ENCODE results near the gene ZAP70.

ZAP70 gene

DNA sequence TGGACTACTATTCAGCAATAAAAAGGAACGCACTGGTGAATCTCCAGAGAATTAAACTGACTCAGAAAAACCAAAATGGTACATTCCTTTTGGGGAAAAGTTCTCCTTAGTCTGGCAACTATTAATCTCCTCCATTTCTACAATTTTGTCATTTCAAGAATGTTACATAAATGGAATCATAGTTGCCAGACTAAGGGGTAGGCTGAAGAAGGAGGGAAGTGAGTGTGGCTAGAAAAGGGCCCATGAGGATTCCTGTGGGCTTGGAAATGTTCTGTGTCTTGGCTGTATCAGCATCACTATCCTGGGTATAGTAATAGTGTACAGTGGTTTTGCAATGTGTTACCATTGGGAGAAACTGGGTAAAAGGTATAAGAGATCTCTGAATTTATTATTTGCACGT is 72.4 kb downstream of the ZAP70 start:
- TF ChIP-seq EZH2phosphoT487 (conservative IDR thresholded peaks at IDR 0.05; ENCODE audit: low read length) (no peak), CTCF (IDR thresholded peaks at IDR 0.05; ENCODE audit: insufficient read depth, low read length, poor library complexity, severe bottlenecking) (no peak)

GRCh38 chr2:97788986-97789644 is 75.7 kb downstream of the ZAP70 start:
- Histone ChIP-seq H4K20me1 (ENCODE audit: low read depth, low read length) (no peaks in the 10 kb centered on the region), H3F3A (ENCODE audit: insufficient read depth) (no peaks in the 10 kb centered on the region), H3K9me3 (ENCODE audit: insufficient read depth, low read length) (no peaks in the 10 kb centered on the region), H3K9me2 (replicated peaks; ENCODE audit: insufficient read depth, low read length) (no peaks in the 10 kb centered on the region), H3K4me3 (ENCODE audit: insufficient read depth, low read length, poor library complexity, severe bottlenecking) (no peak overlapping the region), H2AFZ (ENCODE audit: low read depth, low read length, severe bottlenecking) (no peak overlapping the region), H3K4me2 (ENCODE audit: low read depth, low read length, poor library complexity, severe bottlenecking) (no peak overlapping the region), H3K79me2 (ENCODE audit: insufficient read depth, low read length) (no peaks in the 10 kb centered on the region), H3K27me3 (ENCODE audit: low read length) (no peaks in the 10 kb centered on the region), H3K36me3 (ENCODE audit: low read length) (no peaks in the 10 kb centered on the region), H3K9ac (ENCODE audit: low read length) (no peak overlapping the region), H3K27ac (ENCODE audit: low read depth, low read length) (no peak overlapping the region)
- no peak for TF ChIP-seq CTCF (IDR thresholded peaks at IDR 0.05; ENCODE audit: insufficient read depth, low read length, poor library complexity, severe bottlenecking)
- TF ChIP-seq EZH2phosphoT487 (conservative IDR thresholded peaks at IDR 0.05; ENCODE audit: low read length) = no peak

More for the DNA sequence above, 72.4 kb downstream of the ZAP70 start:
- H3K9ac ChIP-seq (ENCODE audit: low read length) = no peak overlapping the region
- no peaks in the 10 kb centered on the region for H3K9me2 ChIP-seq (replicated peaks; ENCODE audit: insufficient read depth, low read length)
- no peaks in the 10 kb centered on the region for H3K79me2 ChIP-seq (ENCODE audit: insufficient read depth, low read length)
- no peaks in the 10 kb centered on the region for H3K27me3 ChIP-seq (ENCODE audit: low read length)
- no peaks in the 10 kb centered on the region for H3K36me3 ChIP-seq (ENCODE audit: low read length)
- H3K4me3 ChIP-seq (ENCODE audit: insufficient read depth, low read length, poor library complexity, severe bottlenecking) = no peak overlapping the region
- no peaks in the 10 kb centered on the region for H3K9me3 ChIP-seq (ENCODE audit: insufficient read depth, low read length)
- no peak overlapping the region for H3K27ac ChIP-seq (ENCODE audit: low read depth, low read length)
- no peaks in the 10 kb centered on the region for H3F3A ChIP-seq (ENCODE audit: insufficient read depth)
- no peak overlapping the region for H2AFZ ChIP-seq (ENCODE audit: low read depth, low read length, severe bottlenecking)
- no peaks in the 10 kb centered on the region for H4K20me1 ChIP-seq (ENCODE audit: low read depth, low read length)
- H3K4me2 ChIP-seq (ENCODE audit: low read depth, low read length, poor library complexity, severe bottlenecking) = no peak overlapping the region

All from SU-DHL-6 (cell line).